K562 (cell line): ENCODE measurements around the gene RXFP1. TPM values are rescaled to one million over a fixed set of nuclear protein-coding genes. Genes with fewer than 3 reads are reported as not detected.

Experiments
- ESRRA ChIP-seq: fragments of 450-650 bp; IDR thresholded peaks from 2 replicates; pipeline ENCODE4 v1.6.1; 2014; ENCODE audit warnings: low read depth, mild to moderate bottlenecking, moderate library complexity, borderline replicate concordance
- MCM2 ChIP-seq: fragments of 450-650 bp; IDR thresholded peaks from 2 replicates; pipeline ENCODE4 v1.6.1; 2017; ENCODE audit warnings: low read depth, mild to moderate bottlenecking
- SMARCA5 ChIP-seq: fragments of 450-650 bp; IDR thresholded peaks from 2 replicates; pipeline ENCODE4 v1.6.1; 2016
- polyA plus RNA-seq, 8 experiments: library from polyadenylated mRNA; depleted of rRNA in 4 of 8; stranded (reverse) in 5 of 8; unstranded in 3 of 8; fragments of >200 nt; fragmentation: Nextera tagmentation in 2 of 8; fragmentation: Illumina TruSeq in 1 of 8; extraction: Ambion mirVana in 2 of 8; extraction: Trizol in 1 of 8; gene quantifications; 2 replicates each; pipeline versions ENCODE4 v1.2.1 to v1.2.3, GENCODE V29; 2011 to 2014; ENCODE audit warnings: inconsistent platforms in 1 of 8, missing spikeins in 1 of 8
- total RNA-seq, 7 experiments: library from RNA; depleted of rRNA in 6 of 7; stranded (reverse); fragments of >200 nt in 6 of 7; fragmentation: Illumina TruSeq in 2 of 7; extraction: Trizol in 2 of 7; gene quantifications; 2 replicates each; pipeline versions ENCODE4 v1.2.1 to v1.2.3, GENCODE V29; 2011 to 2021; ENCODE audit warnings: low replicate concordance in 1 of 7
- TF ChIP-seq, protein P1 (sequence below): fragments of 200-800 bp; sonication (Bioruptor generic); IDR thresholded peaks from 2 replicates; pipeline ENCODE4 v1.6.1; 2016; ENCODE audit warnings: missing genetic modification characterization, missing compliant biosample characterization
- TF ChIP-seq, protein P2 (sequence below): fragments of 150-350 bp; conservative IDR thresholded peaks from 2 replicates; pipeline ENCODE4 v1.6.1; 2014; ENCODE audit warnings: low read length
- TF ChIP-seq, protein P3 (sequence below): fragments of 250-450 bp; sonication (Bioruptor Pico); IDR thresholded peaks from 2 replicates; pipeline ENCODE4 v1.9.0; 2021; ENCODE audit warnings: mild to moderate bottlenecking
- TF ChIP-seq, protein P4 (sequence below): IDR thresholded peaks from 3 replicates; pipeline ENCODE4 v1.6.1; 2011; ENCODE audit warnings: borderline replicate concordance, mild to moderate bottlenecking, moderate library complexity; ENCODE audit not compliant: insufficient read length; ENCODE audit errors: extremely low read depth

The RXFP1 gene
- total and polyA plus RNA-seq, 9 of the 15 experiments (the other 6 are each of a cell fraction or from before 2014, with no cell fraction given): 0.03 to 0.06 (median 0.04) TPM; not detected in 6

DNA sequence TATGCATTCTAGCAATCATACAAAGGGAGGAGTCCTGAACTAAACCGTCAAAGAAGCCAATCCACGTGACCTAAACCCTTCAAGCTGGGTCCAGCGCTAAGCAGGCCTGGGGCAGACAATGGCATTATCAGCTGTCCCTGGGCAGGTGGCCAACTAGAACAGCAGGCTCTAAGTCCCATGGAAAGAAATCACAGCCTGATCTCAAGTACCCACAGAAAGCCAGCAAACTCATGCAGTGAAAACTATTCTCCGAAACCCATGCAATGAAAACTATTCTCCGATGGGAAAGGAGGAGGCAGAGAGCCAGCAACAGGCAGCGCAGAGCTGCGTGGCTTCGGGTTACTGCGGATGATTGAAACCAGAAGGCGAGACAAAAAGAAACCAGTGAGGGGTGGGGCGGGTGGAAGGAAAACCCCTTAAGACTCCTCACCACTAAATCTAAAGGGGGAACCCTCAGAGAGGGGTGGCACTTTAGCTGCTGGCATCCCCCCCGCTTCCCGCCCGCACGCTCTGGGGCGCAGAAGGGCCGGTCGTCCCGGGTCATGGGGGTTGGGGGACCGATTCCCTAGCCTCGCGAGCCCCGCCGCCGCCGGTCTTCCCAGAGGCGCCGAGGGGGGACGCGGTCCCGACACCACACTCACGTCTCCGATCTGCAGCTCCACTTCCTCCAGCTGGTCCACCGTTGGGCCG is 149.4 kb downstream of the RXFP1 start (continued):
- TF ChIP-seq, protein P1, sequence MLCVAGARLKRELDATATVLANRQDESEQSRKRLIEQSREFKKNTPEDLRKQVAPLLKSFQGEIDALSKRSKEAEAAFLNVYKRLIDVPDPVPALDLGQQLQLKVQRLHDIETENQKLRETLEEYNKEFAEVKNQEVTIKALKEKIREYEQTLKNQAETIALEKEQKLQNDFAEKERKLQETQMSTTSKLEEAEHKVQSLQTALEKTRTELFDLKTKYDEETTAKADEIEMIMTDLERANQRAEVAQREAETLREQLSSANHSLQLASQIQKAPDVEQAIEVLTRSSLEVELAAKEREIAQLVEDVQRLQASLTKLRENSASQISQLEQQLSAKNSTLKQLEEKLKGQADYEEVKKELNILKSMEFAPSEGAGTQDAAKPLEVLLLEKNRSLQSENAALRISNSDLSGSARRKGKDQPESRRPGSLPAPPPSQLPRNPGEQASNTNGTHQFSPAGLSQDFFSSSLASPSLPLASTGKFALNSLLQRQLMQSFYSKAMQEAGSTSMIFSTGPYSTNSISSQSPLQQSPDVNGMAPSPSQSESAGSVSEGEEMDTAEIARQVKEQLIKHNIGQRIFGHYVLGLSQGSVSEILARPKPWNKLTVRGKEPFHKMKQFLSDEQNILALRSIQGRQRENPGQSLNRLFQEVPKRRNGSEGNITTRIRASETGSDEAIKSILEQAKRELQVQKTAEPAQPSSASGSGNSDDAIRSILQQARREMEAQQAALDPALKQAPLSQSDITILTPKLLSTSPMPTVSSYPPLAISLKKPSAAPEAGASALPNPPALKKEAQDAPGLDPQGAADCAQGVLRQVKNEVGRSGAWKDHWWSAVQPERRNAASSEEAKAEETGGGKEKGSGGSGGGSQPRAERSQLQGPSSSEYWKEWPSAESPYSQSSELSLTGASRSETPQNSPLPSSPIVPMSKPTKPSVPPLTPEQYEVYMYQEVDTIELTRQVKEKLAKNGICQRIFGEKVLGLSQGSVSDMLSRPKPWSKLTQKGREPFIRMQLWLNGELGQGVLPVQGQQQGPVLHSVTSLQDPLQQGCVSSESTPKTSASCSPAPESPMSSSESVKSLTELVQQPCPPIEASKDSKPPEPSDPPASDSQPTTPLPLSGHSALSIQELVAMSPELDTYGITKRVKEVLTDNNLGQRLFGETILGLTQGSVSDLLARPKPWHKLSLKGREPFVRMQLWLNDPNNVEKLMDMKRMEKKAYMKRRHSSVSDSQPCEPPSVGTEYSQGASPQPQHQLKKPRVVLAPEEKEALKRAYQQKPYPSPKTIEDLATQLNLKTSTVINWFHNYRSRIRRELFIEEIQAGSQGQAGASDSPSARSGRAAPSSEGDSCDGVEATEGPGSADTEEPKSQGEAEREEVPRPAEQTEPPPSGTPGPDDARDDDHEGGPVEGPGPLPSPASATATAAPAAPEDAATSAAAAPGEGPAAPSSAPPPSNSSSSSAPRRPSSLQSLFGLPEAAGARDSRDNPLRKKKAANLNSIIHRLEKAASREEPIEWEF (CRISPR knock-in tag): no peak
- TF ChIP-seq MCM2: no peak
- TF ChIP-seq, protein P2, sequence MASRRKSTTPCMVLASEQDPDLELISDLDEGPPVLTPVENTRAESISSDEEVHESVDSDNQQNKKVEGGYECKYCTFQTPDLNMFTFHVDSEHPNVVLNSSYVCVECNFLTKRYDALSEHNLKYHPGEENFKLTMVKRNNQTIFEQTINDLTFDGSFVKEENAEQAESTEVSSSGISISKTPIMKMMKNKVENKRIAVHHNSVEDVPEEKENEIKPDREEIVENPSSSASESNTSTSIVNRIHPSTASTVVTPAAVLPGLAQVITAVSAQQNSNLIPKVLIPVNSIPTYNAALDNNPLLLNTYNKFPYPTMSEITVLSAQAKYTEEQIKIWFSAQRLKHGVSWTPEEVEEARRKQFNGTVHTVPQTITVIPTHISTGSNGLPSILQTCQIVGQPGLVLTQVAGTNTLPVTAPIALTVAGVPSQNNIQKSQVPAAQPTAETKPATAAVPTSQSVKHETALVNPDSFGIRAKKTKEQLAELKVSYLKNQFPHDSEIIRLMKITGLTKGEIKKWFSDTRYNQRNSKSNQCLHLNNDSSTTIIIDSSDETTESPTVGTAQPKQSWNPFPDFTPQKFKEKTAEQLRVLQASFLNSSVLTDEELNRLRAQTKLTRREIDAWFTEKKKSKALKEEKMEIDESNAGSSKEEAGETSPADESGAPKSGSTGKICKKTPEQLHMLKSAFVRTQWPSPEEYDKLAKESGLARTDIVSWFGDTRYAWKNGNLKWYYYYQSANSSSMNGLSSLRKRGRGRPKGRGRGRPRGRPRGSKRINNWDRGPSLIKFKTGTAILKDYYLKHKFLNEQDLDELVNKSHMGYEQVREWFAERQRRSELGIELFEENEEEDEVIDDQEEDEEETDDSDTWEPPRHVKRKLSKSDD: no peak
- TF ChIP-seq, protein P3, sequence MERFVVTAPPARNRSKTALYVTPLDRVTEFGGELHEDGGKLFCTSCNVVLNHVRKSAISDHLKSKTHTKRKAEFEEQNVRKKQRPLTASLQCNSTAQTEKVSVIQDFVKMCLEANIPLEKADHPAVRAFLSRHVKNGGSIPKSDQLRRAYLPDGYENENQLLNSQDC (CRISPR knock-in tag): no peak
- no peak for TF ChIP-seq SMARCA5
- no peak for TF ChIP-seq ESRRA
- TF ChIP-seq, protein P4, sequence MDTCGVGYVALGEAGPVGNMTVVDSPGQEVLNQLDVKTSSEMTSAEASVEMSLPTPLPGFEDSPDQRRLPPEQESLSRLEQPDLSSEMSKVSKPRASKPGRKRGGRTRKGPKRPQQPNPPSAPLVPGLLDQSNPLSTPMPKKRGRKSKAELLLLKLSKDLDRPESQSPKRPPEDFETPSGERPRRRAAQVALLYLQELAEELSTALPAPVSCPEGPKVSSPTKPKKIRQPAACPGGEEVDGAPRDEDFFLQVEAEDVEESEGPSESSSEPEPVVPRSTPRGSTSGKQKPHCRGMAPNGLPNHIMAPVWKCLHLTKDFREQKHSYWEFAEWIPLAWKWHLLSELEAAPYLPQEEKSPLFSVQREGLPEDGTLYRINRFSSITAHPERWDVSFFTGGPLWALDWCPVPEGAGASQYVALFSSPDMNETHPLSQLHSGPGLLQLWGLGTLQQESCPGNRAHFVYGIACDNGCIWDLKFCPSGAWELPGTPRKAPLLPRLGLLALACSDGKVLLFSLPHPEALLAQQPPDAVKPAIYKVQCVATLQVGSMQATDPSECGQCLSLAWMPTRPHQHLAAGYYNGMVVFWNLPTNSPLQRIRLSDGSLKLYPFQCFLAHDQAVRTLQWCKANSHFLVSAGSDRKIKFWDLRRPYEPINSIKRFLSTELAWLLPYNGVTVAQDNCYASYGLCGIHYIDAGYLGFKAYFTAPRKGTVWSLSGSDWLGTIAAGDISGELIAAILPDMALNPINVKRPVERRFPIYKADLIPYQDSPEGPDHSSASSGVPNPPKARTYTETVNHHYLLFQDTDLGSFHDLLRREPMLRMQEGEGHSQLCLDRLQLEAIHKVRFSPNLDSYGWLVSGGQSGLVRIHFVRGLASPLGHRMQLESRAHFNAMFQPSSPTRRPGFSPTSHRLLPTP: no peak
